GM19438 (cell line): ENCODE measurements around the gene EDIL3.
"Not testable (repeated sequence)": the region's sequence is repeated elsewhere in the genome, so short reads cannot be mapped to it uniquely, and the experiment has no call there.

ENCODE experiments used
- ATAC-seq: cut with Tn5 transposase; IDR thresholded peaks from one replicate; pipeline ENCODE4 v1.9.1; 2021; ENCODE audit warnings: low read depth; ENCODE audit not compliant: unreplicated experiment

The EDIL3 gene

DNA sequence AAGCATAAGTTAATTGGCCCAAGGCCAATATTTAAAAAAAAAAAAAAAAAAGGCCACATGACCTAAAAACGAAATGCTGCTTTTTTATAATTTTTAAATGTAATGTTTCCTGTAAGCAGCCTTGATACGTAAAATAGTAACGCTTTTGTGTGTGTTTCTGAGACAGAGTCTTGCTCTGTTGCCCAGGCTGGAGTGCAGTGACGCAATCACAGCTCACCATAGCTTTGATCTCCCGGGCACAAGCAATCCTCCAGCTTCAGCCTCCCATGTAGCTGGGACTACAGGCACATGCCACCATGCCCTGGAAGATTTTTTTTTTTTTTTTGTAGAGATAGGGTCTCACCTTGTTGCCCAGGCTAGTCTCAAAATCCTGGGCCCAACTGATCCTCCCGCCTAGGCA is 179.9 kb downstream of the EDIL3 start:
- ATAC-seq = no peak

DNA sequence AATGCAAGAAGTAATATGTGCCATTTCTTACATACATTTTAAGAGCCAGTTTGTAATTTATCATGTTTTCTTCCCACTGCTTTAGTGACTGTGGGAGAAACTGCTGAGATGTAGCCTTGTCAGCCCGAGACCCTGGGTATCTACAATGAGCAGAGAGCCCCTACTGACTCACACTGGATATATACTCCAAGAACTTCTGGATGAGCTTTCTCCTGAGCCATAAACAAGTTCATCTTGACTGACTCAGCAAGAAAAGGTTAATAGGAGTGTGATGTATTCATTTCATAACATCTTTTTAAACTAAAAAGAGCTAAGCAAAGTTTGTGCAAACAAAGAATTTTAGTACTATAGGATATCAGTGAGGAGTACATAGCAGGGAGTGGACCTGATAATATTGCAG is 182.5 kb downstream of the EDIL3 start:
- ATAC-seq = no peak

GRCh38 chr5:84197538-84197937 is 187.1 kb downstream of the EDIL3 start:
- no peak for ATAC-seq

- no peak for ATAC-seq
Observed at GRCh38 chr5:84191281-84191680, 193.4 kb downstream of the EDIL3 start.

DNA sequence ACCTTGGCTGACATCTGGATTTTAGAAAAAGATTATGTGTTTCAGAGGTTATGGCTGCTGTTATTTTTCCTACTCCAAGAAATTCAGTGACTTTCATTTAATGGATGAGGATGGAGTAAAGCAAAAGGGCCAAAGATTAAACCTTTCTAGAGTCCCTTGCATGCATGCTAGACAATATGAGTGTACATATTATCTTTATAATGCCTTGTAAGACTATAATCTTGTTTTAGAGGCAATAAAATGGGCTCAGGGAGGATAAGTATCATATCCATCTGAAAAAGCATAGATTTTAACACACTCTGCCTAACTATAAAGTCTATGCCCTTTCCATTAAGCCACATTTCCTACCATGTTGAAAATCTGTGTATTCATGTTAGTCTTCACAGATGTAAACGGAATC is 199.8 kb downstream of the EDIL3 start:
- ATAC-seq = no peak

DNA sequence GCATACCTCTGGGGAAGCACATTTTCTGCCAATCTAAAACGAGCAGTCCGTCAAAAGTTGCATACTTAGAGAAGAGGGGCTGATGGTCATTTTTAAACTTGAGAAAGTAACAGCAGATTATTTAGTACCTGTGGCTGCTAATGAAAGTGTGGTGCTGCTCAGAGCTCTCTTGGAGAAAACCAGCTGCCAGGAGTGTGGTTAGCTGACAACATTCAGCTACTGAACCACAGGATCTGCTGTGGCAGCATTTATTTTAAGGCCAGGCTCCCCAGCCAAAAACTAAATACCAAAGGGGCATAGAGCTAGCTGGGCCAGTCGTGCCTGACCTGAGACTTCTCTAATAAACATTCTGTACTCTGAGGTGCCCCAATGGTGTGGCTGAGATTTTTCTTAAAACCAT is 203.6 kb downstream of the EDIL3 start:
- no peak for ATAC-seq

- no peak for ATAC-seq
Observed at GRCh38 chr5:84168841-84169240, 215.8 kb downstream of the EDIL3 start.

- ATAC-seq = no peak
Observed at GRCh38 chr5:84163671-84164070, 221.0 kb downstream of the EDIL3 start.

DNA sequence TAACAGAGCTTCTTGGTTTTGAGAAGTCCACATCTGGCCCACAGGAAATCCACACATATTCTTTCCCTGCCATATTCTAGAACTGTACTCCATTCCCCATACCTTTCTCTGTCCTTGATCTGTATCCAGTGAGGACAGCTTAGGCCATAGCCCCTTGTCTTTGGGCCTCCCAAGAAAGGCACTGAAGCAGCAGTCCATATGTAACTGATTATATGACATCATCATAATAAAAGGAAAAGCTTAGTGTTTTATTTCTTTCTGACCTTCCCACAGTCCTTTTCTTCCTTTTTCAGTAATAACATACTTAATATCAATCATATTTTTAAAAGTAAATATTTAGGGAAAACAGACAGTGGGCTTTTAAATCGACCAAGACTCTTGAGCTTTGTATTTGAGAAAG is 222.0 kb downstream of the EDIL3 start:
- ATAC-seq = no peak

- ATAC-seq = not testable (repeated sequence)
Observed at GRCh38 chr5:84160650-84161049, 224.0 kb downstream of the EDIL3 start.

DNA sequence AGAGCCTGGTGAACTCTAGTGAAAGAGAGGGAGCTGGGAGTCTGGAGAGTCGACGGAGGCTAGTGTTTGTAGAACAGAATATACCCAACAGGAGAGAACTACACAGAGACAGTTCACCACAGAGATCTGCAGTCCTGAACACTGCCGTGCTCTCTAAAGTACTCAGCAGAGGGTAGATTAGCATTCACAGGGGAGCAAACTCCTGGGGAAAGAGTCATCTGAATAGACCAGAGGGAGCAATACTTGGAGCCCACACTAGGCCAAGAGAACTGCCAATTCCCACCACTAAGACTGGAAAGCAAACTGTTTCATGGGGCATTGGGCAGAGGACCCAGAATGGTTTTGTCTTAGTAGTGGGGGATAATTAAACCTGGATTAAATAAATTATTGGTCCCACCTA is 235.6 kb downstream of the EDIL3 start:
- ATAC-seq = no peak

GRCh38 chr5:84148651-84149050 is 236.0 kb downstream of the EDIL3 start:
- no peak for ATAC-seq

DNA sequence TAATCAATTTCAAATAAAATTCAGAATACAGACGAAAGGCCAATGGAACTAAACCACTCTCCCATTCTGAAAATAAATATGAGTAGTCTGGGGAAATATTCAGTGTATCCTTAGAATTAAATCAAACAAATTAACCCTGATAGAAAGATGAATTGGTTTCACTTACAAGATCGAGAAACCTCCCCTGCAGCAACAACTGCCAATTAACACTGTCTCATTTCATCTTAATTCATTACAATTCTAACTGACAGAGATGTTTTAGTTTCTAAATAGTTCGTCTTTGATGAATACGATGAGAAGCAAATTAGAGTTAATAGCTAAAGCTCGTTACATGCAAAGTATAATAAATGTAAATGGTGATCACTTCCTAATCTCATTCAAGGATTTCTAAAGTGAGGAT is 247.1 kb downstream of the EDIL3 start:
- no peak for ATAC-seq

DNA sequence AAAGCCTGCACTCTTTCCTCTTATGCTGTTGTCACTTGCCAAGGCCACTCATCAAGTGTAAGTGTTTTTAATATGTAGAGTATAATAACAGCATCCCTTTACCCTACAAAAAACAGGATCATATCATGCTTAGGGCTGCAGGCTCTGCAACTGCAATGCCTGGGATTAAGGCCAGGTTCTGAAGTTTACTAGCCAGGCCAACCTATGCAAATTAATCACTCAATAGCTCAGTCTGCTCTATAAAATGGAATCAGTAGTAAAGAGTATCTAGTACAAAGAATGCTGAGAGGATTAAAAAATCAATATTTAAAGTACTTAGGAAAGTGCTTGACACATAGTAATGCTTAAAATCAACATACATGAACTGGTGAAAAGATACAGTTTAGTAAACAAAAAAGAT is 253.3 kb downstream of the EDIL3 start:
- ATAC-seq = no peak

GRCh38 chr5:84130006-84130580 is 254.6 kb downstream of the EDIL3 start:
- no peak for ATAC-seq

- no peak for ATAC-seq
Observed at GRCh38 chr5:84125216-84125615, 259.5 kb downstream of the EDIL3 start.

GRCh38 chr5:84119252-84119651 is 265.4 kb downstream of the EDIL3 start:
- ATAC-seq = no peak

DNA sequence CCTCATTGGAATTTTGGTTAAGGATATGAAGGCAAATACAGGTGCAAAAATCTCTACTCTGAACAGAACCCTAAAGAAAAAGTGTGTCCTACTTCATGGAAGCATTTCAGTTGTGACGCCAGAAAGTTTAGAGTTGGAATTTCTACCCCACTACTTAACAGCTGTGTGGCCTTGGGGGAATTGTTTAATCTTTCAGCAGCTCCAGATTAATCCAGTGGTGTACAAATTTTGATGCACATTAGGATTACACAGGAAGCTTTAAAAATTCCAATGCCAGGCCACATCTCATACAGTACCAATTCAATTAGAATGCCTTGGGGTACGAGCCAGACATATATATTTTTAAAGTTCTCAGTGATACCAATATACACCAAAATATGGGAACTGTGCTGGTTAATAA is 266.1 kb downstream of the EDIL3 start:
- no peak for ATAC-seq

DNA sequence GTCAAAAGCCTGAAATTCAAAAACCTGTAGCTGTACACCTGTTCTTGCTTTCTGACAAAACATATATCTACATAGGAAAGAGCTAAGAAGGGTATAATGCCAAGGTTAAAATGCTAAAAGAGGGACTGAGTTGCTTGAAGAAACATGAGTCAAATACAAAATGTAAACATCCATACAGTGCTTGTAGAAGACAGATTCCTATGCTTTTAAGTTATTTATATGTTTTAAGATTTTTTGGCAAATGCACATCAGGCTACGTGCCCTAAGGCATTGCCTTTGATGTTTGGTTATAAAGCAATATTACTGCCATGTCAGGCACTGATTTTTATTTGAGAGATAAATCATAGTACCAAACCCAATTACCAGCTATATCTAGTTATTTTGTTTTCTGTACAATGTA is 269.0 kb downstream of the EDIL3 start:
- no peak for ATAC-seq

DNA sequence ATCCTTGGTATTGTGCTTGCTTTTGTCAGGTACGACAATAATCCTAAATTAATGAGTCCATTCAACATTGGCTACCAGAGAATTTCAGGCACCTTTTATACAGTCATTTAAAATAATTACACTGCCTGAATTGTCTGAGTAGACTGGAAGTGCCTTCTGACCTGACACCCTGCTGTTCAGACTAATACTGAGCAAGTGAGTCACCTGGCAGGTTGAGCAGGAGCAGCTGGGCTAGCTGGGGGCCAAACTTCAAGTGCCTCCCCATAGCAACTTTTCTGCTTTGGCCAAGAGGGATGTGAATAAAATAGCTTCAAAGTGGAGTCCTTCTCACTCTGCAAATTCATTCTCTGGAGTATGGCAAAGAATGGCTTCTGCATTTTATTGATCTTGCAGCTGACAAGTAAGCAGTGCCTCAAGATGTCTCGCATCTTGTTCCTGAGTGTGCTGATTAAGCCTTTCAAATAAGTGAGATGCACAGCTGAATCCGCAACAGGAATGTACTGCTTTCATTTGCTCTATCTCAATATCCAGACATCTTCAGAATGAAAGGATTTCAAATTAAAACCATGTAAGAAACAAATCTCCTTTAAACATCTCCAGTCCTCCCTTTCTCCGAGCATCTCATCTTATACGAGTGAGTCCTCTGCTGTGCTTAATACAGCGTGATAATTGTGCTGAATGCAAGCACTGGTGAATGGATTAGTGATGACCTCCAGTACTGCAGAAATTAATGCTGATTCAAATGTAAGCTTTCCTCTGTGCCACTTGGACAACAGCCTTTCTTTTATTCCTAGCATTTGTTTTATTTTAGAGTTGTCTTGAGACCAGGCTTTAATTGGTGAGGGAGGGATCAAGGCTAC is 271.2 kb downstream of the EDIL3 start:
- ATAC-seq = no peak

DNA sequence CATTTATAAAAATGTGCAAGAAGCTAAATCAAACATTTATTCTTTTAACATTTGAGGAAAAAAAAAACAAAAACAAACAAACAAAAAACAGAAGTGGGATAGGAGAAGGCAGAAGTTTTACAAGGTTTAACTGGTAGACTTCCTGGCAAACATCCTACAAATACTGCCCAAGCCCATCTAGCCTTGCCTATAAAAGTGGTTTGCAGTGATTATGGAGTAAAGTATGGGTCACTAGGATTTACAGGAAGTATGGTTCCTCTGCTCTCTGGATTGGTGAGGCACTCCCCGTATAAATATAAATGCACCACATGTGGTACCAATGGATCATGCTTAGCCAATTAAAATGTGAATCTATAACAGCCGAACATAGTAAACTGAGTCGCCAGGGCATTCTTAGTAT is 291.9 kb downstream of the EDIL3 start:
- no peak for ATAC-seq

DNA sequence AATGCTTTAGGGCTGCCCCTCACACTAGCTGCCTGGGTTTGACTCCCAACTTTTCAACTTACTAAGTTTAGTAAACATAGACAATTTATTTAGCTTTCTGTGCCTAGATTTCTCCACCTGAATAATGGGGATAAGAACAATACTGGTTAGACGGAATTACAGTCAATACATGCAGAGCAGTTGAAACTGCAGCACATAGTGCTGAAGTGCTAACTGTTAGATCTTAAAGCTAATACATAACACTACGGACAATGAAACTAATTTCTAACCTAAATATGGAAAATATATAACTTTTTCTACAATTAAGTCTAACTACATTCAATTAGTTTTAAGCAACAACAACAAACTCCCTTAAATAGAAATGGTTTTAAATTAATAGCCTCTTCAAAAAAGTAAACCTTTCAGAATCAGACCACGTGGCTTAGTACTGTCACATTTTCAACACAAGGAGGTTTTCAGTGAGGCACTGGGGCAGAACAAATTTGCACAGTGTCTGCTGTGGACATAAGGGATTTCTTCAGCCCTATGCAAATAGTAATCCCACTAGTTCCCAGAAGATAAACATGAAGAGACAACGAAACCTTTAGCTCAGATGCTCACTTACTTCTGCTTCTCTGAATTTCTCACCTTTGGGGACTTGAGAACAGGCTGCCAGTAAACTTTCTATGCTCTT is 293.4 kb downstream of the EDIL3 start:
- ATAC-seq = no peak
